ENCODE results near the gene SEC16B.

The SEC16B gene

GRCh38 chr1:177913762-177914540 is 55.9 kb downstream of the SEC16B start:
- DNase-seq (ENCODE audit: low read depth in 2 of 2) = no peak

GRCh38 chr1:177912991-177913390 is 56.9 kb downstream of the SEC16B start:
- DNase-seq (ENCODE audit: low read depth in 2 of 2) = no peak

GRCh38 chr1:177909416-177909815 is 60.4 kb downstream of the SEC16B start:
- DNase-seq (ENCODE audit: low read depth in 2 of 2) = no peak

DNA sequence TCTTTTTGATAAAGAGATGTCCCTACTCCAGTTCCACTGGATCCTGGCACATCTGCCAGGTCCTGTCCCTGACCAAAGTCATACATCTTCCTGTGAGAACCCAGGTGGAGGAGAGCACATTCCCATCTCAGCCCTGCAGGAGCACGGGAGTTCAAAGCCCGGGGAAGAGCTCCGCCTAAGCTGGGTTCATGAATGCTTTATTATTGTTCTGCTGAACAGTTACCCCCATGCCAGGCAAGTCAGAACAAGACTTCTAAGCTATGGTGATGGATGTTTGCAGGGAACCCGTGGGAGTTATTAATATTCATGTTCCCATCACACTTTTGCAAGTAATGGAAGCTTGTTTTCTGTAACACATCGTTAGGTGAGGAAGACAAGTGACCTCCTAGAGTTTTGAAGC is 62.9 kb downstream of the SEC16B start:
- no peak for DNase-seq (ENCODE audit: low read depth in 2 of 2)

- no peak for DNase-seq (ENCODE audit: low read depth in 2 of 2)
Measured at GRCh38 chr1:177905686-177906085, 64.2 kb downstream of the SEC16B start.

DNA sequence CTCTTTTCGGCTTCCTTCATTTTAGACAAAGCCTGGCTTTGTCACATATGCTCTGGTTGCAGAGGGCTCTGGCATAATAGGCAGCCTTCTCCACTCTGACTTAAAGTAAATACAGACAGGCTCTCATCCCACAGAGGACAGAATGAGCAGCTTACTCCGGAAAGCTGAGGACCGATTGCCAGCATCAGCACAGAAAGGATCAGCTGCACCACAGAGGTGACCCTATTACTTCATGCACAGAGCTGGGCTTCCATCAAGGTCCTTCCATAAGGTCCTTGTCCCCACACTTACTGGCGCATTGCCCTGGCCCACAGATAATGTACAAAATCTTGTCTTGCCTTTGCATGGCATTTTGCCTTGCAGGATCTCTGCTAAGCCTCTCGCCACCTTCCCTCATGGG is 67.6 kb downstream of the SEC16B start:
- DNase-seq (ENCODE audit: low read depth in 2 of 2) = no peak

DNA sequence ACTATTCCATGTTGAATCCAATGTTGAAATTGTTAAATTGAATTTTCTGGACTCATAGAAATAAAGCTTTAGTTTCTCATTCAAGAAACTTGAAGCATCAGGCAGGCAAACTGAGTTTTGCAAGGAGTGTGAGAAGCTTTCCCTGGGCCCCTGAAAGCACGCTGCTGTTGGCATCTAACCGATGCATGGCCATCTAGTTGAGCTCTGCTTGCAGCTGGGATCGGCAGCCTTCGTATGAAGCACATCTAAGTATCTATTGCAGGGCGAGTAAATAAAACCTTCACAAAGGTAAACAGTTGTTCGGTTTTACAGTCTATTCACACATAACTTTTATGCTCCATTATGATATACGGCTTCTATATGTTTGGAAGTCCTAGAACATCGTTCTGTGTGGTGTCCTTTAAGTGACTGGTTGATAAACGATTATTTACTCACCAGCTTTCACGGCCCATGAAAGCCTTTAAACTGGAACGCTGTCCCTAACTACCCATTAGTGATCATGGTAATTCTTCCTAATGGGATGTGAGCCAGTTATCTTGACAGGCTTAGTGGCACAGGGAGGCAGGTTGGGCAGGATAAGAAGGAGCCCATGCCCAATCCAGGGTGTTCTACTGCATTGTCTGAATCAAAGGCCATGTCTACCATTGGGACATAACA is 71.7 kb downstream of the SEC16B start:
- DNase-seq (ENCODE audit: low read depth in 2 of 2) = no peak

DNA sequence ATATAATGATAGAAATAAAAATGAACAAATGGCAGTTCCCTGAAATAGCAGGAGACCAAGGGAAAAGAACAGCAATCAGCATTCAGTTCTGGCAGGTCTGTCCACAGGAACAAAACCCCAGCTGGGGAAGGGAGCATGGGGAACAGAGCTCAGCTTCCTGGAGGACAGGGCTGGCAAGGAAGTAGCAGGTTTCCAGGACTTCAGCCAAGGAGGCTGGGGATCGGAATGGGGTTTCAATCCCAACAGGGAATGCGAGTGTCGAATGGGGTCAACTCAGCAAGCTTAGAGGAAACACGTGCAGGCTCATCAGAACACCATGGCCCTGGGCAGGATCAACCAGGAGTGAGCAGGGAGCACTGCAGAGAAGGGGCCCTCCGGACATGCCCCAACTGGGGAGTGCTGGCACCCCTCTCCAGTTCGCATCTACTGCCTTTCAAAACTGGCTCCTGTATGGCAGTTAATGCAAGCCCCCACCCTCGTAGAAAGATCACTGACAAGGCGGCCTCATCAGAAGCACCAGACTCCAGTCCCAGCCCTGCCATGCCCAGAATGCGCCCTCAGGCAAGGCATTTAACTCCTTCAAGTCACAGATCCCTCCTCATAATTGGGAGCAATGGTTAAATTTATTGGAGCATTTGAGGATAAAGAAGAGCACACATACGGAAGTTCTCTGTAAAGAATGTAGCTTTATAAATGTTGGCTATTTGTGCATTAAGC is 72.4 kb downstream of the SEC16B start:
- DNase-seq (ENCODE audit: low read depth in 2 of 2) = no peak
